Islet of Langerhans (tissue), 1 donor: ENCODE measurements around the gene GRIK4.

Source experiments
- FAIRE-seq: peaks from one replicate; lab custom pipeline; 2011; peaks lifted over from hg19 to GRCh38; lab: Jason Lieb, UNC

Gene GRIK4

DNA sequence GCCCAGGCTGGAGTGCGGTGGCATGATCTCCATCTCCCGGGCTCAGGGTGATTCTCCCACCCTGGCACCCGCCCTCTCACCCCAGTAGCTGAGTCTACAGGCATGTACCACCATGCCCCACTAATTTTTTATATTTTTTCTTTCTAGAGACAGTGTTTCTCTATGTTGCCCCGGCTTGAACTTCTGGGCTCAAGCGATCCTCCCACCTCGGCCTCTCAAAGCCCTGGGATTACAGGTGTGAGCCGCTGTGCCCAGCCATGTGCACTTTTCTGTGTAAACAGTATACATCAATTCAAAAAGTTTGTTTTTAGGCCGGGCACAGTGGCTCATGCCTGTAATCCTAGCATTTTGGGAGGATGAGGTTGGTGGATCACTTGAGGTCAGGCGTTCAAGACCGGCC lies 14.7 kb downstream of the GRIK4 start:
- no peak for FAIRE-seq

DNA sequence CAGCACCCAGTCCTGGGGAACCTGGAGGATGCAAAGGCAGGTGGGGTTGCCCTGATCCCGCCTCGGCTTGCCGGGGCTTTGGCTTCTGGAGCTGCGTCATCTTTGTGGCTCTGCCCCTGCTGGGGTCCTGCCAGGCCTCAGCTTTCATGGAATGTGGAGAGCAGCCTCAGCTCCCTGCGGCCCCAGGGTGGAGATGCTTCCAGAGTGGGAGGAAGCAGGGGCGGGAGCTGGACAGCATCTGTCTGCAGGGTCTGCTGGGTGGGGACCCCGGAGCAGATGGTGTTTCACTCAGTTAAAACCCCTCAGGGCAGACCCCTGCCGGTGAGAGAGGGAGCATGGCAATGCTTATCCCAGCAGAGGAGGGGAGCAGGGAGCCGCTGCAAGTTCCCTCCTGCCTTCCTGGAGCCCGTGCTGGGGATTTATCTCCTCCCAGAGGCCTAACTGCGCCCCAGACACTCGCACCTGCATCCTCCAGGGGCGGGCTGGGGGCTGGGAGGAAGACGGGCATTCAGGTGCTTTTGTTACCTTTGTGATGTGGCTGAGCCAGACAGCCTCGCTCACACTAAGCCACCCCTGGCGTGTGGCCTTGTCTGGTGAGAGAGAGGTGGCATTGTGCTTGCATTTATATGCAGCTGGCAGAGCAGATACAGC lies 15.7 kb downstream of the GRIK4 start:
- no peak for FAIRE-seq

DNA sequence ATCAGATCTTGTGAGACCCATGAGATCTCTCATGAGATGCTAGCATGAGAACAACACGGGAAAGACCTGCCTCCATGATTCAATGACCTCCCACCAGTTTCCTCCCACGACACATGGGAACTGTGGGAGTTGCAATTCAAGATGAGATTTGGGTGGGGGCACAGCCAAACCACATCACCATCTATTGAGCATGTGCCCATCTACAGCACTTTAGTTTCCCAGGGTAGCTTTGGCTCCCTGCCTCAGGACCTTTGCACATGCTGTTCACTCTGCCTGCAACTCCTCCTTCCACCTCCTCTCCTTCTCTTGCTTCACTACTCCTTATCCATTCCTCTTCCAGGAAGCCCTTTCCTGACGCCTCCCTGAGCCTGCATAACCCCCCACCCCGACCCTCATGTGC lies 17.2 kb downstream of the GRIK4 start:
- FAIRE-seq, result no peak

DNA sequence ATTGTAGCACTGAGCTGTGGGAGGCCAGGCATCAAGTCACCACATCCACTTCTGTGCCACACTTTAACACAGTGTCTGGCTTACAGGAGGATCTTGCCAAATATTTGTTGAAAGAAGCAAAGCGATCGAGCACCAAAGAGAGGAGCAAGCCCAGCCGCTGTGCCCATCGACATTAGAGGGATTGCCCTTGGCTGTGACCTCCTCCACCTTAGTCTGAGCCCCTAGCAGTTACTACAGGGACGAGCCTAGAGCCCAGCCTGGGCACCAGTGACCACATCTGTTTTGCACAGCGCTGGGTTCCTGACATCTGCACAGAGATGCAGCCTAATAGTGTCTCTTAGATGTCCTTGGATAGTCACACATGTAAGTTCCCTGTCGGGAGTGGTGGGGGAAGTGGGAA lies 17.7 kb downstream of the GRIK4 start:
- no peak for FAIRE-seq

DNA sequence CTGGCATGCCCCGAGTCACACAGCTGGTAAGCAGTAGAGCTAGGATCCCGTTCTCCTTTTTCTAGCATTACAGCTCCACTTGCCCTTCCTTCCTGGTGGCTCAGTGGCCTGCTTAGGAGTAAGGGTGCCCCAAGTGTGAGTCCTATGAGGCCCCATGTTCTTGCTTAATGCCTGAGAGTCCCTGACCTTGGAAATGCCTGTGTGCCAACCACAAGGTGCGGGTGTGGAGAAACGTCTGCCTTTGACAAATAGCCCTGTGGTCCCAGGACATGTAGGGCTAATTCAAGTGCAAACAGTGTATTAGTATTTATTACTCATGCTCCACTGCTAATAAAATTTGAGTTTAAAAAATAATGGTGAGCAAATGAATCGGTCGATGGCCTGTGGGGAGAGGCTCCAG lies 18.4 kb downstream of the GRIK4 start:
- FAIRE-seq, result no peak

DNA sequence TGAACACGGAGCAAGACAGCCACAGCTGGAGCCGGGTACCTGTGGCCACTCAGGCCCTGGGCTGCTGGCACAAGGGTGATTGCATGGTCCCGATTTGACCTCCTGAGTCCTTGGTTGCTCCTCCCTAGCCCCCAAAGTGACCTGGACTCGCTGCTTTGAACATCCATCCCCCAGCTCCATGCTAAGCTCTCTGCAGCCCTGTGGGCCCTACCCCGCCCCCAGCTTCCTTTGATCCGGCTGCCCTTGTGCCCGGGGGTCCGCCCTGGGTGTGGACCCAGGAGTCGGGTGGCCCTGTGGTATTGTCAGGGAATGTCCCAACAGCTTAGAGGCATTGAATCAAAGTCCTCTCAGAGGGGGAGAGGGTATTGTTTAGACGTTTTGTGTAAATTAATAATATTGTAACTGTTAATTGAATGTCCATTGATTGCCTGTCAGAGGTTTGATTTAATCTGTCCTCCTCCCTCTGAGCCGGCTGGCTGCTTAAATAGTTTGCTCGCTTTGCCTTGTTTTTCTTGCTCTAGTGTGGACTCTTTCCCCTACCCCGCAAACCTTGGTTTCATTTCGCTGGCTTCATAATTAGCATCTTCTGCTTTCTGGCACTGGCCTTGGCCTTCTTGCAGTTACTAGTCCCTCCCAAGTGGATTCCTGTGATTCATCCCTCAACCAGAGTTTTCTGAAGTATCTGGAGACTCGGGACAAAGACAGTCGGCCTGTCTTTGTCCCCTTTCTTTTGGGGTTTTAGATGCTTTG lies 20.7 kb downstream of the GRIK4 start:
- no peak for FAIRE-seq

DNA sequence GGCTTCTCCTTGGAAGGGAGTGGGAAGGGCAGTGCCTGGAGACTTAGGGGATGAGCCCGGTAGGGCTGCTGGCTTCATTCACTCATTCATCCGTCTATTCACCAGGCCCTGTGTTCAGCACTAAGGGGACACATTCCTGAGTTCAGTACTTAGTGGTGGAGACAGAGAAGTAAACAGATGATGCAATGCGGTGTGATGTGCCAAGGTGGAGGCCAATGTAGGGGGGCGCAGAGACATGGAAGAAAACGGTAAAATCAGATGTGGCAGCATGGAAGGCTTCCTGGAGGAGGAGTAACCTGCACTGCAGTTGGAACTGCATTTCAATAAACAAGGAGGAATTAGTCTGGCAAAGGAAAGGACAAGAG lies 21.3 kb downstream of the GRIK4 start:
- no peak for FAIRE-seq

DNA sequence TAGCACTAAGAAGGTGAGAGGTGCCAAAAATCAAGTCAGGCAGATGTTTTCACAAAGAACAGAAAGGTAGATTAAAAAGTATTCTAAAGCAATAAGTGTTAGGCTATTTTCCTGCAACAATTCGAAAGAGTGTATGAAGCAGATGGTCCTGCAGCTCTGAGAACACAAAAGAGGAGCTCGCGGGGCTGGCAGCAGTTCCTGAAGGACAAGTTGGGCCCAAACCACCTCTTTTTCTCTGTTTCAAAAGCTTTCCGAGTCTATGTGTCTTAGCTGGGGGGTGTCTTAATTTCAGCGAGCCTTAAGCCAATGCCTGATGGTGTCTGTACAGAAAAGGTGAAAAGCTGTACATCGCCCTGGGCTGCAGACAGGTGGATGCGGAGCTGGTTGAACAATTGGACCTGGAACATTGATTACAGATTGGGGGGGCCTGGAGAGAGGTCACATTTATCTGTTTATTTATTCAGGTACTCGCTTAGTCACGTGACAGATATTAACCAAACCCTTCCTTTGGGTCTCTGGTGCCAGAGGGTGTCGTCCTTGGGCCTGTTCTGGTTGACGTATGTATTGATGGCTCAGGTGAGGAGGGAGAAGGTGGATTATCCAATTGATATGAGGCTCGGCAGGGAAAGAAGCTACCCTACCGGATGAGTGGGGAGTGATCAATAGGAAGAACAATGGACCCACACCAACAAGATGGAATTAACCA lies 24.7 kb downstream of the GRIK4 start:
- no peak for FAIRE-seq

DNA sequence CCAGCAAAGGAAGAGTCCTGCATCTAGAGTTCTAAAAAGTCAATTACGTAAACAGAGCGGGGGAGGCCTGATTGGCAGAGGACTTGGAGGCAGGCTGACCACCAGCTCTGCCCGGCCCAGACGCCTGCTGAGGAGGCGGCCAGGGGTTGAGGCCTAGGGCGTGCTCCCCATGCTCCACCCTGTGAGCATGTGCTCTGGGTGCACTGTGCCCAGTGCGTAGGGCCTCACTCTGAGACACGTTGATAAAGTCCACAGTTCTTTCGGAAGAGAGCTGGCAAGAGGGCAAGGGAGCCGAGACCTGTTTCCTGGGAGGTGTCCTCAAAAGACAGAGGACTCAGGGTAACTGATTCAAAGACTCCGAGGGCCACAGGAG lies 25.2 kb downstream of the GRIK4 start:
- no peak for FAIRE-seq

DNA sequence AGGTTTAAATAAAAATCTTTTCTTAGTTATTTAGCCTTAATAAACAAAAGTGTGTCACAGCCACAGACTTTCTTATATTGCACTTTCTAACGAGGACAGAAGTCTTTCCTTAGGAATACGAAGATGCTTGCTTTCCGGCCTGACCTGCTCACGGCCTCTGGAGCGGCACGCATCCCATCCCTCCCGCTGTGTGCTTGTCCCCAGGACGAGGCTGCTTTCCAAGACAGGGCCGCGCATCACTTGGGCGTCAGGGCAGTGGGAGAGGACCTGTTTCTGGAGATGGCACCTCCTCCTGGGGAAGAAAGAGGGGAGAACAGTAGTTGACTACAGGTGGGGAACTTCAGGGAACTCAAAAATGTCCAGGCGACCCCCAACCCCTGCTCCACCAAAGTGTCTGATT lies 26.4 kb downstream of the GRIK4 start:
- no peak for FAIRE-seq

DNA sequence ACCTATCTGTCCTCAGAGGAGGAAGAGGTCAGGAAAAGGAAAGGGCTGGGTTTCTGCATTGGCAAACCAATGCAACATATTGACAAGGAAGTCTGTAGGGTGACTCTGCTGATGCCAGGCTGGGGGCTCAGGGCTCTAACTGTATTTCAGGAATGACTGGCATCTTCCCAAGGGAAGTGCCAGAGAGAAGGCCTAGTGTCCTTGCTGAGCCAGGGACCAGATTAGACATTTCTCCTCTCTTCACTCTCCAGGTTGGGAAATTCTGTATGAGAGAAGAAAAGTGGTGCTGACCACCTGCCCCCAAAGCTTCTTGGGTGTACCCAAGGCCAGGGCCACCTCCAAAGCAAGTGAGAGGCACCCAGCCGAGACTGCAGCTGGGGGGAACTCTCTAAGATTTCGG lies 27.2 kb downstream of the GRIK4 start:
- FAIRE-seq, result no peak

DNA sequence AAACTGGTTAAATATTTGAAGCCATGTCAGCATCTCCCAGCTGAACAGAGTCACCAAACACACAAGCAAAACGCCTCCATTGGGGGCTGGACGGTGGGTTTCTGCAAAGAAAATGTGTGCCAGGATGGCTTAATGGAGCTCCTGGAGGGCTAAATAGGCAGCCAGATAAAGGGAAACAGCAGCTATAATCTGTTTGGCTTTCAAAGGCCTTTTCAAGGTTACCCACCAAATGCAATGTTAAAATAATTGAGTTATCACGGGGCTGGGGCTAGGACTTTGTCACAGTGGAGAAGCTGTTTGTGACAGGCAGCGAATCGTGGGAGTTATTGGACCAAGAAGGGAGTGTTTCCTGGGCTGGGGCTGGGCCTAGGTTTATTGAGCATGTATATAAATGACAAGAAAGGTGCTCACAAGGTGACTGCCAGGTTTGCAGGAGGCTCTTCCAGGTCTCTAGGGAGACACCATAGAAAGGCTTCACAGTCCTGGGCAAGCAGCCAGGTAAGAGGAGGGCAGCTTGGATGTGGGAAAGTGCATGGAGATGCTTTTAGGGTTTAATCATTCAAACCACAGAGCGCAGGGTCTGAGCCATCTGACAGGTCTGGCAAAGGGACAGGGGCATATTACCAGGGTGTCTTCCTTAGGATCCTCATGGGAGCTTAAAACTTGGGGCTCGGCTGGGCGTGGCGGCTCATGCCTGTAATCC lies 28.3 kb downstream of the GRIK4 start:
- no peak for FAIRE-seq

DNA sequence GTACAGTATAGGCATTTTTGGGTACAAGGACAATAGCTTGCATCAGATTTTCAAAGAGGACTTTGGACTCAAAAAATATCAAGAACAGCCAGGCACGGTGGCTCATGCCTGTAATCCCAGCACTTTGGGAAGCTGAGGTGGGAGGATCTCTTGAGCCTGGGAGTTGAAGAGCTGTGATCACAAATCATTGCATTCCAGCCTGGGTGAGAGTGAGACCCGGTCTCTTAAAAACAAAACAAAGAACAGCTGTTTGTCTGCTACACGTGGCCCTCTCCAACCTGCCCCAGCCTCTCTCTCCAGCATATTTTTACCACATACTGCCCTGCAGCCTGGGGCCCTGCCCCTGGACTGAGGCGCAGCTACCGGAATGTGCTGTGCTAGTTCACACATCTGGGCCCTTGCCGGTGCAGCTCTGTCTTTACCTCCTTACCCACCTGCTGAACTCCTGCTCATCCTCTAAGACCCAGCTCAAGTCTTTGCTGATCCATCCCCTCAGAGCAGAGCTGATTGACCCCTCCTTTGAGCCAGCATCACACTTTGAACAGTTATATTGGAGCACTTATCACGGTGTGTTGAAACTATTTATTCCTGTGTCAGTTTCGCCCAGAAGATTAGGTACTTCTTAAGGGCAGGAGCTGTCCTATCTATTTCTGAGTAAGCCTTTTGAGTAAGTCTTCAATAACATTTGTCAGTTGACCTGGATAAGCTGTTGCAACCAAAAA lies 29.4 kb downstream of the GRIK4 start:
- FAIRE-seq, result no peak

DNA sequence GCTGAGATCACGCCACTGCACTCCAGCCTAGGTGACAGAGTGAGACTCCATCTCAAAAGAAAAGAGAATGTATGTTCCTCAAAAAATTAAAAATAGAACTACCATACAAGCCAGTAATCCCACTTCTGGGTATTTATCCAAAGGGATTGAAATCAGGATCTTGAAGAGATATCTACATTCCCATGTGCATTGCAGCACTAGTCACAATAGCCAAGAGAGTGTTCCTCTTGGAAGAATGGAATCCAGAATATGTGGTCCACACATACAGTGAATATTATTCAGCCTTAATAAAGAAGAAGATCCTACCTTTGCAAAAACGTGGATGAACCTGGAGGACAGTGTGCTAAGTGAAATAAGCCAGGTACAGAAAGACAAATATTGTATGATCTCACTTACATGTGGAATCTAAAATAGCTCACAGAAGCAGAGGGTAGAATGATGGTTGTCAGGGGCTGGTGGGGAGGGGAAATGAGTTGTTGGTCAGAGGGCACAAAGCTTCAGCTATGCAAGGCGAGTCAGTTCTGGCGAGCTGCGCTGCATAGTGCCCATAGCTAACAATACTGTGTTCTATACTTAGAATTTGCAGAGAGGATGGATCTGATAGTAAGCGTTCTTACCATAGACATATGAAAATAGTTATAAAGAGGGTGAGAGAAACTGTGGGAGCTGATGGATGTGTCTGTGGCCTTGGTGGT lies 32.1 kb downstream of the GRIK4 start:
- FAIRE-seq, result no peak

DNA sequence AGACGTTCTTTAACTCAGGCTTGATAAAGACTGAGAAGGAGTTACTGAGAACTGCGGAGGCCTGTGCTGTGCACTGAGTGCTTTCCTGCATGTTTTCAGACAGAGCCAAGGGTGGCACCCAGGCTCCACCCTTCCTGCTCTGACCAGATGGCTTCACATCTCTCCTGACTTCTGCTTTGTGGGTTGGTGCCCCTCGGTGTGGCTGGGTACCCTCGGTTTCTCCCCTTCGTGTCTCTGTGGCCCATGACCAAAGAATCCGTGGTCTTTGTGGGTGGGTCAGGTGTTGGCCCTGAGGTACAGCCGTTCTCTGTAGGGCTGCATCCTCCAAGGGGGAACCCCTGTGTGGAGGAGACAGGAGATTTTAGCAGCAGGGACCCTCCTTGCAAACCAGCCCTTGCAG lies 34.3 kb downstream of the GRIK4 start:
- FAIRE-seq, result no peak

DNA sequence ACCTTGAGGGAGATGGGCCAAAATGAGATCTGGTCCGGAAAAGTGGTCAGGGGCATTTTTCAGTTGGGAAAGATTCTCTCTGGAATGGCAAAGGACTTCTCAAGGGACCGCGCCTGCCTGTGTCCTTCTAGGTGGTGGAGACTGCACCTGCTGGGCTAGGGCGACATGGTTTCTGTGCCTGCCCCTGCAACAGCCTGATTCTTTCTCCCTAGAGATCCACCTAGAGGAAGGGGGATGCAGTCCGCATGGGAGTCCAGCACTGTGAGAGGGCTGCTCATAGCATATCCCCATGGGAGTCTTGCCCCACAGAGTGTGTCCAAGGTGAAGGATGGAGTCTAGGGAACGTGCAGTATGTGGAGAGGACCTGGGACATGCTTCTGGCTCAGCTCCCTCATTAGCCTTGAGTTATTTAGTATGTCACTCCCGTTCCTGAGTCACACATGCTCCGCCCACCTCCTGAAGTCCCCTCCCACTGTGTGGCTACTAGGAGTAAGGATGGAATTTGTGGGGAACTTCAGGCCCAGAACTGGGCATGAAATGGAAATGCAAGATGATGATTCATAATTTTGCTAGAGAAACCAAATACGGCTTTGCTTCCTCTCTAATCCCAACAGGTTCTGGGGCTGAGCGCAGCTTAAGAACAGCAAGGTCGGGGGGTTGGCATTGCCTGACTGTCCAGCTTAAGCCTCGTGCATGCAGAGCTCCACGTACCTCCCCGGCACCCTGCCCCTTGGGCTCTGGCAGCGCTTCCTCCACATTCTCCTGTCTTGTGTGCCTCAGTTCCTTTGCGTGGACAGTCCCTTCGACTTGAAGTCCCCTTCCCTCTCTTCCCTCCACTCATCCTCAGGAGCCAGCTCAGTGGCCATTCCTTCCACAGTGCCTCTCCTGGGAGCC lies 35.0 kb downstream of the GRIK4 start:
- no peak for FAIRE-seq

DNA sequence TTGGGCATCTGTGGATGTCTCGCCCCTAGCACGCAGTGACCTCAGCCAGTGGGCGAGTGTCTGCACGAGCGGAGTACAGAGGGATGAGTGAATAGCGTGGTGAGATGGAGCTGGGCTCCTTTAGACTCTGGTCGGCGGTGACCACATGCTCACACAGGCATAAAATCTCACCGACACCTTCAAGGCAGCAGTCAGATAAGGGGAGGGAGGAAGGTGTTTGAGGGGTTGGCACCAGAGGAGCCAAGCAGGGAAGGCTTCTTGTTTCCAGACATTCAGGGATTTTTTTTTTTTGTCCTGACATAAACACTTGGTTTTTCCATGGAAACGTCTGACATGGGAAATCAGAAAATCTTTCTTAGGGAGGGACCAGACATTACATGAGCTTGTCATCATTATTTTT lies 35.8 kb downstream of the GRIK4 start:
- no peak for FAIRE-seq

DNA sequence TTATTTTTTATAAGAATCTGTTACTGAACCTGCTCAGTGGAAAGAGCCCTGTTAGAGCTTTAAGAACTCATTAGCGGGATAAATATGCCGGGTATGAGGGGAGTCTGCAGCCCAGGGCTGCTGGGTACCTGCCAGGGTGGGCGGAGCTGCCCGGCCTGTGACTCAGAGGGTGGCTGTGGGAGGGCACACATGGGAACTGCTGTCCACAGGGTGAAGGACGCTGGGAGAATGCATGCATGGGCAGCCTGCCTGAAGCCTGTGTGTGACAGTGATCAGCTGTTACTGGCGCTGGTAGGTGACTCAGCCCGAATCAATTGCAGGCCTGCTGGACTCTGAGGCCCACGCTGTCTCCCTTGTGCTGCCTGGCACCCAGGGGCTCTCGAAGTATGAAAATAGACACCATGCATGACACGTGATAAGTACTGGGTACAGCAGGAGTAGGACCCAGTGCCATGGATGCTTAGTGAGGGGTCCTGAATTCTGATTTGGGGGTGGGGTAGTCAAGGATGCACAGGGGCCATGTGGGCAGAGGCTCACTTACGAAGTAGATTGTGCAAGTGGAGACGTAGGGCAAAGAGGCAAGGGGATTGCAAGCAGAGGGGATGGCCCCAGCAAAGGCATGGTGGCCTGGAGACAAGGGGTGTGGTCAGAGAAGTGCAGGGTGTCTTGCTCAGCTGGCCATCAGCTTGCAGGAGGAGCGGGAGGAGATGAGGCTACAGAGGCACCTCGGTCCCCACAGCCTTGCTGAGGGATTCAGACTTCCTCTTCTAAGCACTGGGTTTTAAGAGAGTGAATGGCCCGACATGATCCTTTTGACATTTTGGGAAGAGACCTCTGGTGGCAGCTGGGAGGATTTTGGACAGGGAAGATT lies 36.5 kb downstream of the GRIK4 start:
- FAIRE-seq, result peak; percentile 36

DNA sequence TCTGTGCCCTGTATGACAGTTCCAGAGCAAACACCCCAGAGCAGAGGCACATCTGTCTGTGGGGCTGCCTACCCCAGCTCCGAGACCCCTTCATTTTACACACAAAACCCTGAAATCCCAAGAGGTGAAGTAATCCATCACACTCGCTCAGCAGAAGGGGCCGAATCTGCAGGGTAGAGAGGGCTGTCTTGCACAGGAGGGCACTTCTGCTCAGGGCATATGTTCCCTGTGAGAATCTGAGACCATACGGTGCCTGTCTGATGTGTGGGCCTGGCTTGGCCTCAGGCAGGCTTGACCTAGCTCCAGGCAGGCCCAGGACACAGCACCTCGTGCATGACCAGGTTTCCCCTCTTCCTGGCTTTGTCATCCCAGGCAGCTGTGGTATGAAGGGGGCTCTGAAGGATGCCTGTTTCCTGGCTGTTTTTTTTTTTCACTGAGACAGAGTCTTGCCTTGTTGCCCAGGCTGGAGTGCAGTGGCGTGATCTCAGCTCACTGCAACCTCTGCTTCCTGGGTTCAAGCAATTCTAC lies 37.2 kb downstream of the GRIK4 start:
- no peak for FAIRE-seq

DNA sequence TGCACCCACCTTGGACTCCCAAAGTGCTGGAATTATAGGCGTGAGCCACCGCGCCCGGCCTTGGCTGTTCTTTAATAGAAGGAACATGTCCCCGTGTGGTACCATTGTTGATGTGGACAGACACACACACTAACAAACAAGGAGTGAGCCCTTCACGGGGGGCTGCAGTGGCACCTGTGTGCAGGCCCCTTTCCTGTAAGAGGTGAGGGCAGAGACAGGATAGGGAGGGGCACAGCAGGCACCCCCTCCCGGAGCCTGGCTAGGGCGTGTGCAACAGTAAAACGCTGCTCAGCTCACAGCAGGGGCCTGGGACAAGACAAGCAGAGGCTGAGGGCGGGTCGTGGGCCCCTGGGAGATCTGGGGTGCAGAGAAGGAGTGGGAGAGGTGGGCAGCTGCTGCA lies 37.8 kb downstream of the GRIK4 start:
- FAIRE-seq, result no peak
